H9 (cell line): ENCODE results near the gene ENPP1. TPM values are rescaled to one million over a fixed set of nuclear protein-coding genes. Genes with fewer than 3 reads are reported as not detected.
A peak's percentile ranks its signal among the peaks of the same experiment; 100 is the strongest.

Experiments used
- DNase-seq: peaks from one replicate; pipeline ENCODE4 v3.0.0-alpha.2; 2017
- H2AFZ ChIP-seq: one replicate; pipeline ENCODE4 v1.6.1; 2013; ENCODE audit warnings: mild to moderate bottlenecking, low read length, control low read depth, moderate library complexity
- H2AK5ac ChIP-seq: 2 replicates; pipeline ENCODE4 v1.6.1; 2013; ENCODE audit warnings: low read length, control low read depth, mixed read lengths; ENCODE audit not compliant: insufficient read length
- H2BK120ac ChIP-seq: one replicate; pipeline ENCODE4 v1.6.1; 2013; ENCODE audit warnings: low read depth, mild to moderate bottlenecking, low read length, control low read depth, inconsistent platforms; ENCODE audit not compliant: poor library complexity, severe bottlenecking
- H2BK12ac ChIP-seq: 2 replicates; pipeline ENCODE4 v1.6.1; 2013; ENCODE audit warnings: low read length, control low read depth, mixed read lengths, low read depth; ENCODE audit not compliant: insufficient read length
- H2BK15ac ChIP-seq: 2 replicates; pipeline ENCODE4 v1.6.1; 2013; ENCODE audit warnings: low read depth, low read length, control low read depth
- H2BK20ac ChIP-seq: one replicate; pipeline ENCODE4 v1.6.1; 2013; ENCODE audit warnings: low read depth, mild to moderate bottlenecking, low read length, control low read depth, inconsistent platforms; ENCODE audit not compliant: poor library complexity, severe bottlenecking
- H2BK5ac ChIP-seq: 2 replicates; pipeline ENCODE4 v1.6.1; 2013; ENCODE audit warnings: low read length, control low read depth, mixed read lengths; ENCODE audit not compliant: insufficient read length
- H3K14ac ChIP-seq: 2 replicates; pipeline ENCODE4 v1.6.1; 2013; ENCODE audit warnings: low read length, control low read depth; ENCODE audit not compliant: insufficient read depth
- H3K18ac ChIP-seq: 2 replicates; pipeline ENCODE4 v1.6.1; 2013; ENCODE audit warnings: low read depth, mild to moderate bottlenecking, mixed read lengths, low read length, control low read depth; ENCODE audit not compliant: insufficient read length
- H3K23ac ChIP-seq: 2 replicates; pipeline ENCODE4 v1.6.1; 2013; ENCODE audit warnings: low read length, control low read depth, mixed read lengths, low read depth; ENCODE audit not compliant: insufficient read length
- H3K23me2 ChIP-seq: 2 replicates; pipeline ENCODE4 v1.6.1; 2013; ENCODE audit warnings: low read depth, mild to moderate bottlenecking, mixed read lengths, low read length, control low read depth; ENCODE audit not compliant: insufficient read length, poor library complexity, severe bottlenecking
- H3K27ac ChIP-seq: 2 replicates; pipeline ENCODE4 v1.5.1; 2013; ENCODE audit warnings: low read length, control low read depth, mixed read lengths, low read depth; ENCODE audit not compliant: insufficient read length
- H3K27me3 ChIP-seq: 2 replicates; pipeline ENCODE4 v1.6.1; 2013; ENCODE audit warnings: low read length, control low read depth, inconsistent platforms; ENCODE audit not compliant: insufficient read depth
- H3K4ac ChIP-seq: 2 replicates; pipeline ENCODE4 v1.6.1; 2013; ENCODE audit warnings: low read depth, mild to moderate bottlenecking, control low read depth, inconsistent platforms, low read length, moderate library complexity
- H3K4me1 ChIP-seq: 2 replicates; pipeline ENCODE4 v1.6.1; 2013; ENCODE audit warnings: low read length, control low read depth, inconsistent platforms; ENCODE audit not compliant: insufficient read depth
- H3K4me2 ChIP-seq: 2 replicates; pipeline ENCODE4 v1.6.1; 2013; ENCODE audit warnings: low read length, control low read depth, mixed read lengths; ENCODE audit not compliant: insufficient read length, insufficient read depth
- H3K56ac ChIP-seq: 2 replicates; pipeline ENCODE4 v1.6.1; 2013; ENCODE audit warnings: low read depth, mild to moderate bottlenecking, mixed read lengths, low read length, control low read depth; ENCODE audit not compliant: insufficient read length
- H3K79me1 ChIP-seq: 2 replicates; pipeline ENCODE4 v1.6.1; 2013; ENCODE audit warnings: low read depth, mild to moderate bottlenecking, moderate library complexity, low read length, control low read depth, inconsistent platforms; ENCODE audit not compliant: insufficient read depth, poor library complexity, severe bottlenecking
- H3K79me2 ChIP-seq: 2 replicates; pipeline ENCODE4 v1.6.1; 2013; ENCODE audit warnings: low read length, control low read depth, inconsistent platforms; ENCODE audit not compliant: insufficient read depth
- H3K9ac ChIP-seq: 2 replicates; pipeline ENCODE4 v1.6.1; 2013; ENCODE audit warnings: low read length, control low read depth, mixed read lengths; ENCODE audit not compliant: insufficient read length; ENCODE audit errors: extremely low read depth
- H3K9me3 ChIP-seq: one replicate; pipeline ENCODE4 v1.6.1; 2013; ENCODE audit warnings: low read depth, low read length, inconsistent platforms; ENCODE audit not compliant: control insufficient read depth
- H3T11ph ChIP-seq: one replicate; pipeline ENCODE4 v1.6.1; 2013; ENCODE audit warnings: mild to moderate bottlenecking, low read length, control low read depth, inconsistent platforms
- H4K20me1 ChIP-seq: one replicate; pipeline ENCODE4 v1.6.1; 2013; ENCODE audit not compliant: control insufficient read depth, insufficient read length, insufficient read depth
- H4K5ac ChIP-seq: 2 replicates; pipeline ENCODE4 v1.6.1; 2013; ENCODE audit warnings: low read depth, mild to moderate bottlenecking, mixed read lengths, low read length, control low read depth; ENCODE audit not compliant: insufficient read length
- H4K8ac ChIP-seq: replicated peaks from 2 replicates; pipeline ENCODE4 v1.6.1; 2013; ENCODE audit warnings: low read length, control low read depth, mixed read lengths, low read depth; ENCODE audit not compliant: insufficient read length
- H4K91ac ChIP-seq: 2 replicates; pipeline ENCODE4 v1.6.1; 2013; ENCODE audit warnings: low read depth, mild to moderate bottlenecking, moderate library complexity, mixed read lengths, low read length, control low read depth; ENCODE audit not compliant: insufficient read length
- H3K27ac Mint-ChIP-seq, 3 experiments: 2 replicates in 2 of 3; 3 replicates in 1 of 3; pipeline ENCODE4 v1.8.0; 2020 to 2021; ENCODE audit warnings: mixed read lengths in 3 of 3, mild to moderate bottlenecking in 1 of 3, moderate library complexity in 1 of 3
- H3K27me3 Mint-ChIP-seq: 2 replicates; pipeline ENCODE4 v1.8.0; 2021; ENCODE audit warnings: low read depth, mild to moderate bottlenecking, moderate library complexity, mixed read lengths
- H3K36me3 Mint-ChIP-seq, 3 experiments: 2 replicates in 2 of 3; 3 replicates in 1 of 3; pipeline ENCODE4 v1.8.0; 2020 to 2021; ENCODE audit warnings: low read depth in 3 of 3, mixed read lengths in 3 of 3; ENCODE audit not compliant: insufficient read depth in 1 of 3
- H3K4me1 Mint-ChIP-seq, 2 experiments: 2 replicates each; pipeline ENCODE4 v1.8.0; 2020; ENCODE audit warnings: mixed read lengths in 2 of 2
- H3K4me3 Mint-ChIP-seq, 2 experiments: 2 replicates in 1 of 2; 3 replicates in 1 of 2; pipeline ENCODE4 v1.8.0; 2020 to 2021; ENCODE audit warnings: mild to moderate bottlenecking in 2 of 2, mixed read lengths in 2 of 2, moderate library complexity in 1 of 2
- H3K9me3 Mint-ChIP-seq, 2 experiments: 2 replicates in 1 of 2; 3 replicates in 1 of 2; pipeline ENCODE4 v1.8.0; 2020; ENCODE audit warnings: mild to moderate bottlenecking in 2 of 2, mixed read lengths in 2 of 2, moderate library complexity in 1 of 2
- CTCF ChIP-seq: fragments of 200-600 bp; sonication (generic); conservative IDR thresholded peaks from 3 replicates; pipeline ENCODE4 v1.8.0; 2021; ENCODE audit warnings: antibody characterized with exemption, mild to moderate bottlenecking
- WGBS: extraction: QIAGEN DNeasy Blood & Tissue Kit; methylation state at CpG from one replicate; pipeline ENCODE4 v1.1.7; 2013; ENCODE audit warnings: missing lambda C conversion rate, low lambda C conversion rate, mixed read lengths; ENCODE audit not compliant: insufficient read length; ENCODE audit errors: extremely low coverage; 5-methylcytosine and 5-hydroxymethylcytosine counted together
- total RNA-seq: library from RNA; stranded (reverse); gene quantifications from 2 replicates; pipeline ENCODE4 v1.2.1, GENCODE V29; 2021

Gene ENPP1
- total RNA-seq, 1 experiment from 2014 or later: 22.5 TPM

- Histone ChIP-seq H3K4ac (no peak overlapping the region), H2BK120ac (no peak overlapping the region), H3K14ac (no peak overlapping the region), H3K79me1 (no peaks in the 10 kb centered on the region), H4K20me1 (no peaks in the 10 kb centered on the region), H4K8ac (no peak overlapping the region), H3K4me1 (no peaks in the 10 kb centered on the region), H3K4me2 (no peak overlapping the region), H3K9me3 (peaks cover 6% of the 10 kb centered on the region), H3K23me2 (no peaks in the 10 kb centered on the region), H2BK5ac (no peak overlapping the region), H2AFZ (no peak overlapping the region), H4K91ac (no peak overlapping the region), H3K56ac (no peak overlapping the region), H3K79me2 (no peaks in the 10 kb centered on the region), H3K27ac (no peak overlapping the region), H4K5ac (no peak overlapping the region), H2BK15ac (no peak overlapping the region), H3K23ac (no peak overlapping the region), H2BK20ac (no peak overlapping the region), H3K18ac (no peak overlapping the region), H2BK12ac (no peak overlapping the region), H3T11ph (no peak overlapping the region), H3K27me3 (no peaks in the 10 kb centered on the region), H3K9ac (no peak overlapping the region), H2AK5ac (no peak overlapping the region)
- TF ChIP-seq CTCF: peak; percentile 95
- Mint-ChIP-seq H3K36me3 (peaks cover 17 to 42% (median 22%) of the 10 kb centered on the region in 3 experiments; a peak in 6 of 7 replicates), H3K4me3 (no peak overlapping the region), H3K4me1 (no peaks in the 10 kb centered on the region), H3K9me3 (peaks cover 5 to 13% of the 10 kb centered on the region in 2 experiments; a peak in 4 of 5 replicates), H3K27me3 (peaks cover 1% of the 10 kb centered on the region), H3K27ac (no peak overlapping the region)
- no CpG with 5 or more reads among the region's 2 CpGs for WGBS
- DNase-seq: peak; percentile 79
Observed at GRCh38 chr6:131923356-131923755, 115.5 kb downstream of the ENPP1 start.
